ENCODE results near the gene C4BPB.

DNA sequence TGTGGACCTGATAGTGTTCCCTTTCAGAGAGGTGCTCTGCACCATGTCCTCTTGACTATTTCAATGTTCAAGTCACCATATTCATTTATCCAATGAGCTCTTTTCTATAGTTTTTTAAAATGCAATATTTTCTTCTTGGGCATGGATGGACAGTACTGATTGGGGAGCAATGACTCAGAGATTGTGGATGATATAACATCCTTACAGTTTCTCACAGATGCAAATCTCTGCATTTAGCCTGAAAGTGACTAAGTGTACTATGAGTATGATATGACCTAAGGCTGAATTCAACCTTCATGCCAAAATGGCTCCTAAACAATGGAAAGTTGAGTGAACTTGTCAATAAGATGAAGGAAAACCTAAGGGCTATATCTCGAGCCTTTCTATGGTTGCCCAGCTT, 51.9 kb downstream of the C4BPB start:
- TF ChIP-seq, protein P1, sequence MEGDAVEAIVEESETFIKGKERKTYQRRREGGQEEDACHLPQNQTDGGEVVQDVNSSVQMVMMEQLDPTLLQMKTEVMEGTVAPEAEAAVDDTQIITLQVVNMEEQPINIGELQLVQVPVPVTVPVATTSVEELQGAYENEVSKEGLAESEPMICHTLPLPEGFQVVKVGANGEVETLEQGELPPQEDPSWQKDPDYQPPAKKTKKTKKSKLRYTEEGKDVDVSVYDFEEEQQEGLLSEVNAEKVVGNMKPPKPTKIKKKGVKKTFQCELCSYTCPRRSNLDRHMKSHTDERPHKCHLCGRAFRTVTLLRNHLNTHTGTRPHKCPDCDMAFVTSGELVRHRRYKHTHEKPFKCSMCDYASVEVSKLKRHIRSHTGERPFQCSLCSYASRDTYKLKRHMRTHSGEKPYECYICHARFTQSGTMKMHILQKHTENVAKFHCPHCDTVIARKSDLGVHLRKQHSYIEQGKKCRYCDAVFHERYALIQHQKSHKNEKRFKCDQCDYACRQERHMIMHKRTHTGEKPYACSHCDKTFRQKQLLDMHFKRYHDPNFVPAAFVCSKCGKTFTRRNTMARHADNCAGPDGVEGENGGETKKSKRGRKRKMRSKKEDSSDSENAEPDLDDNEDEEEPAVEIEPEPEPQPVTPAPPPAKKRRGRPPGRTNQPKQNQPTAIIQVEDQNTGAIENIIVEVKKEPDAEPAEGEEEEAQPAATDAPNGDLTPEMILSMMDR (conservative IDR thresholded peaks at IDR 0.05; ENCODE audit: low read depth, low read length): no peak
- TF ChIP-seq RCOR1 (IDR thresholded peaks at IDR 0.05; ENCODE audit: insufficient replicate concordance, low read length): no peak
- TF ChIP-seq FOS (IDR thresholded peaks at IDR 0.05; ENCODE audit: low read depth, low read length): no peak
- no peak for TF ChIP-seq POLR2A (IDR thresholded peaks at IDR 0.05; ENCODE audit: low read depth, low read length)
- TF ChIP-seq MXI1 (IDR thresholded peaks at IDR 0.05; ENCODE audit: borderline replicate concordance, low read depth, low read length): no peak
